Cardiac septum (tissue), 1 donor: ENCODE data around the gene OR4K5. TPM values are rescaled to one million over a fixed set of nuclear protein-coding genes. Genes with fewer than 3 reads are reported as not detected.
"Not testable (repeated sequence)": the region's sequence is repeated elsewhere in the genome, so short reads cannot be mapped to it uniquely, and the experiment has no call there.

Experiments
- DNase-seq: peaks from one replicate; pipeline ENCODE4 v3.0.0-alpha.2; 2020; ENCODE audit warnings: low spot score
- intact Hi-C: fragments of 100-400 bp; cut with DNase I; formaldehyde crosslinking; loops from one replicate; pipeline ENCODE4 v1.14.0; 2022
- long read RNA-seq: library from polyadenylated mRNA; unstranded; transcript quantifications from one replicate; pipeline ENCODE4 v2.0.0, GENCODE V29; 2021
- total RNA-seq: library from RNA; stranded (reverse); fragmentation: NEBNext Ultra II Directional; extraction: Animal tissue kit (Norgen Biotek cat#: 25700); gene quantifications from one replicate; pipeline ENCODE4 v1.2.1, GENCODE V29; 2021
- donor health status: DM: no; HTN: no; CAD: no.

The OR4K5 gene
- not detected for total RNA-seq
- long read RNA-seq = 0 reads

- intact Hi-C loops = no loop called here
- no peak for DNase-seq
These were observed at the start of gene OR4K5 for GRCh38 chr14:19920021-19920657. TSS of gene OR4K5 (plus strand) at chr14:19920607. CDS start at chr14:19920607, 0 bp downstream.

GRCh38 chr14:19873178-19873577 lies 47.2 kb upstream of the OR4K5 start:
- intact Hi-C loops = no loop called here

GRCh38 chr14:19874842-19875241 lies 45.6 kb upstream of the OR4K5 start, which contains the start of gene OR4K2:
TSS of gene OR4K2 (plus strand) at chr14:19875142. CDS start at chr14:19876268, 1,126 bp downstream.
- DNase-seq = no peak
- intact Hi-C loops = no loop called here

More at GRCh38 chr14:19873178-19873577, 47.2 kb upstream of the OR4K5 start:
- DNase-seq = no peak

GRCh38 chr14:19878029-19878642 lies 42.3 kb upstream of the OR4K5 start:
- DNase-seq = no peak
- intact Hi-C loops = no loop called here

- intact Hi-C loops = no loop called here
- no peak for DNase-seq
These were observed 25.1 kb upstream of the OR4K5 start for GRCh38 chr14:19895282-19895681.

- no peak for DNase-seq
- intact Hi-C loops = no loop called here
These were observed 19.4 kb upstream of the OR4K5 start for GRCh38 chr14:19900999-19901398.

GRCh38 chr14:19902409-19902808 lies 18.0 kb upstream of the OR4K5 start:
- no peak for DNase-seq
- intact Hi-C loops = no loop called here

- no peak for DNase-seq
- intact Hi-C loops = no loop called here
These were observed 13.7 kb upstream of the OR4K5 start for GRCh38 chr14:19906665-19907064.

- no peak for DNase-seq
- intact Hi-C loops = no loop called here
These were observed 9.3 kb upstream of the OR4K5 start for GRCh38 chr14:19911114-19911513.

- no peak for DNase-seq
- intact Hi-C loops = no loop called here
These were observed 3.2 kb upstream of the OR4K5 start for GRCh38 chr14:19917243-19917642.

GRCh38 chr14:19917955-19918518 lies 2.4 kb upstream of the OR4K5 start:
- intact Hi-C loops = no loop called here
- no peak for DNase-seq

- DNase-seq = no peak
- intact Hi-C loops = no loop called here
These were observed 1.7 kb upstream of the OR4K5 start for GRCh38 chr14:19918553-19919264.

- intact Hi-C loops = no loop called here
- no peak for DNase-seq
These were observed 10.2 kb downstream of the OR4K5 start, which contains the start of gene OR4K1 for GRCh38 chr14:19930617-19931016. TSS of gene OR4K1 (plus strand) at chr14:19930917. CDS start at chr14:19935667, 4,750 bp downstream.

GRCh38 chr14:19941668-19942067 lies 21.3 kb downstream of the OR4K5 start:
- no peak for DNase-seq
- intact Hi-C loops = no loop called here

GRCh38 chr14:19947413-19948090 lies 27.1 kb downstream of the OR4K5 start:
- intact Hi-C loops = no loop called here
- DNase-seq = no peak

GRCh38 chr14:19949218-19949617 lies 28.8 kb downstream of the OR4K5 start:
- intact Hi-C loops = no loop called here
- no peak for DNase-seq

GRCh38 chr14:19969735-19970134 lies 49.3 kb downstream of the OR4K5 start:
- intact Hi-C loops, DNase-seq: not testable (repeated sequence)
